ELR (cell line): ENCODE results near the gene APOH.

ENCODE experiments used
- DNase-seq: peaks from one replicate; pipeline ENCODE4 v3.0.0-alpha.2; 2015; ENCODE audit warnings: low read depth

APOH gene

GRCh38 chr17:66191593-66192377 lies 37.4 kb downstream of the APOH start, which contains the start of gene CEP112:
Gene CEP112, minus strand, starts transcription at chr17:66192133.
- peak; percentile 86 for DNase-seq

- DNase-seq = peak; percentile 64
Observed at GRCh38 chr17:66190738-66191592, 38.2 kb downstream of the APOH start.

GRCh38 chr17:66187718-66188117 lies 41.5 kb downstream of the APOH start:
- DNase-seq = no peak

- no peak for DNase-seq
Observed at GRCh38 chr17:66185862-66186261, 43.4 kb downstream of the APOH start.

- DNase-seq = no peak
Observed at GRCh38 chr17:66184392-66184791, 44.8 kb downstream of the APOH start.

- no peak for DNase-seq
Observed at GRCh38 chr17:66183529-66183928, 45.7 kb downstream of the APOH start.

GRCh38 chr17:66178642-66179041 lies 50.6 kb downstream of the APOH start:
- DNase-seq = no peak

GRCh38 chr17:66177048-66177447 lies 52.2 kb downstream of the APOH start:
- DNase-seq = no peak

- DNase-seq = no peak
Observed at GRCh38 chr17:66175892-66176291, 53.3 kb downstream of the APOH start.

GRCh38 chr17:66172691-66173223 lies 56.5 kb downstream of the APOH start:
- no peak for DNase-seq

GRCh38 chr17:66172144-66172543 lies 57.1 kb downstream of the APOH start:
- DNase-seq = no peak

- DNase-seq = no peak
Observed at GRCh38 chr17:66171692-66172091, 57.5 kb downstream of the APOH start.

- no peak for DNase-seq
Observed at GRCh38 chr17:66171172-66171571, 58.0 kb downstream of the APOH start.

- no peak for DNase-seq
Observed at GRCh38 chr17:66169839-66170238, 59.4 kb downstream of the APOH start.

GRCh38 chr17:66167189-66167815 lies 61.9 kb downstream of the APOH start:
- no peak for DNase-seq

- DNase-seq = peak; percentile 71
Observed at GRCh38 chr17:66165537-66166123, 63.6 kb downstream of the APOH start.
